ENCODE measurements around the gene CTSS.
"Not testable (repeated sequence)": the region's sequence is repeated elsewhere in the genome, so short reads cannot be mapped to it uniquely, and the experiment has no call there.

CTSS gene

DNA sequence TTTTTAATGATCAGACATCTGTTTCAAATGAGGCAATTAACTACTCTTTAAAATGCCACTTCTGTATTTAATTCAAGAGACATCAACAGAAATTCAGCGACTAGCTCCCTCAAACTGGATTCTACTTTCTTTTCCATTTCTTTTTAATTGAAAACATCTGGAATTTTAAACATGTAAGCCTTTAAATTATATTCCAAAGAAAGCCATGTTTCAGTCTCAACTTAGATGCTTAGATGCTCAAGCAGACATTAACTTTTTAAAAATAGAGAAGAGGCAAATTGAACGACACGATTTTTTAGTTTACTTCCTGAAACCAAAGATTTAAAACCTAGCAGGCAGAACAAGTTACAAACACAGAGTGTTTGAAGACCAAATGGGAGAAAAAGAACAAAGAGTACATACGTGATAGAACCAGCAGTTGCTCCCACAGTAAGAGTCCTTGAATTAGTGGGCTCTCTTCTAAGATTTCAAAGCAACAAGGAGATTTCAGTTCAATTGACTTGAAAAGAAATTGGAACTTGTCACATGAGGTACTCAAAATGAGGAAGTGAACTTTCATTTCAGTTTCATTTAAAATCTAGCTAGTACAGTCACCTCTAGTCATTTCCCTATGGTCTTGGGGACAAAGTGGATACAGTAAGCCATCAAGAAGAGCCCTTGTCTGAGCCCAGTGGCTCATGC, at the start of gene CTSS:
Gene CTSS, minus strand, starts transcription at position 483 of the 681 bp plus-strand sequence. CDS start 1,015 bp downstream, outside the sequence.
- peak; percentile 14 for DNase-seq (ENCODE audit: low spot score)

DNA sequence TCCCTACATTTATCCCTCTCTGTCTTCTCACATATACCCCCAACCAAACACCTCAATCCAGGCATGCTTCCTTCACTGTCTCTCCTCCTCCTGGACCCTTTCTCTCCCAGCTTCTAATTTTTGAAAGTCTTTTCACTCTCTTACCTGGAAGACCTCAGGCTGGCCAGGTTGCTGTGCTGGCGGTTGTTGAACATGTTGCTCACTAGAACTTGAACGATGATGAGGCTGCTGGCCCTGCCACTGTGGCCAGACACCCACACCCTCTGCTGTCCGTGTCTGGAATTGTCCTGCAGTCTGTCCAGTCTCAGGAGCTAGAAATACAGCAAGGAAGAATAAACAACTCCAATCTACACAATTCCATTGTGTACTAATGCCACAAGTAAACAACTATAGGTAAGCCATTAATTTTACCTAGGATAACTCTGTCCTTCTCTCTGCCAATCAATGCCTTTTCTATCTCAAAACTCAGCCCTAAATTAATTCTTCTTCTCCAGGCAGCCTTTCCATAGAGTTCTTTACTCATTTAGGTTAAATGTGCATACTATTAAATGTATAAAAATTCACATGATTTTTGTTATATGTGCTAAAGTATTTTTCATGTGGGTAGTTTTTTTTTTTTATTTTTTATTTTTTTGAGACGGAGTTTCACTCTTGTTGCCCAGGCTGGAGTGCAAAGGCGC, 47.6 kb upstream of the CTSS start:
- DNase-seq (ENCODE audit: low spot score), result peak; percentile 66

- DNase-seq (ENCODE audit: low spot score), result no peak
These were observed 45.5 kb upstream of the CTSS start for GRCh38 chr1:150810958-150811659.

DNA sequence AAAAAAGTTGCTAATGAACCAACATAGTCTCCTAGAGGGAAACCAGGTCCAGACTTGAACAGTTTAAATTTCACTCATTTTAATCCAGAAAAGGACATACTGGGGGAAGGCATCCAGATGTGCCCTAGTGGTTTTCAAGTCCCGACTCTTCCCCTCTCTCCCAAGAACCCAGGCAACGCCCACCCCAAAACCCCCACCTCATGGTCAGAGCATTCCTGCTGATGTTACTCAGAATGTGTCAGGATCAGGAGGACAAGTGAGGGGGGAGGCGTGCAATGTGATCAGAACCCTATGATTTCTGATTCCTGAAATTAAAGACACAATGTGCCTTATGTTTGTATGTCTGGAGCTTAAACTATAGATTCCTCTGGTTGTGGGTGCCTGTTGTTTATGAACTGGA, 44.1 kb upstream of the CTSS start:
- no peak for DNase-seq (ENCODE audit: low spot score)

GRCh38 chr1:150808846-150809245, 43.3 kb upstream of the CTSS start:
- DNase-seq (ENCODE audit: low spot score), result no peak

- DNase-seq (ENCODE audit: low spot score), result peak; percentile 24
These were observed 42.5 kb upstream of the CTSS start, which contains the start of gene CTSK for GRCh38 chr1:150808121-150808520. Gene CTSK, minus strand, starts transcription at chr1:150808260. Its CDS starts 1,455 bp downstream, at chr1:150806805.

DNA sequence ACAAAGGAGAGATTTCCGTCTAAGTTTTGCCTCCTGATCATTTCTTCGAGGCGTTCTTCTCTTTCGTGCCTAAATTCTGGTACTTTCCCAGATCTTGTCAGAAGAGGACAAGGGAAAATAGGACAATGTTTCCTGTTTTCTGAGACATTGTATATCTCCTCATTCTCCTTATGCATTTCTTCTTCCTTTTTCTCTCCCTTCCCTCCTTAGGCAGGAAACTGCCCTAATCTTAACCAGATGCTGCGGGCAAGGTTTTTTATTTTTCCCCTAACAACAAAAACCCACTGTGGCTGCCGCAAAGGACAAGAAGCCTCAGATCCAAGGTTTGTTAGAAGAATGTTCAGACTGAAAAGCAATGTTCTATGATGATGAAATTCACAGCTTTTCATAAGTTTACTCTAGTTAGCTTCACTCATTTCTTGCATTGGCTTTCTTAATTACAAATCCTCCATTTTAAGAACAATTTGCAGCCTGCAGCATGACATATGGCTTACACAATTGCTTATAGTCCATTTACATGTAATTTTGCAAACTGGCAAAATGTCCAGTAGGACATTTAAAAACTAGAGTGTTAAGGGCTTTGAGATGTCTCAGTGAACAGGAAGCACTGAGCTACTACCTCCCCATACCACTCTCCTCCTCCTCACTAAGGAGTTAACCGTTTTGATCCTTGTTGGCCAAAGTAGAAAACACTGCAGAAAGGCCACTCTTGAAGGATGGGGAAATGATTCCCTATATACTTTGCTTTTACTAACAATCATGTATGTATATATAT, 41.9 kb upstream of the CTSS start:
- no peak for DNase-seq (ENCODE audit: low spot score)

- DNase-seq (ENCODE audit: low spot score), result no peak
These were observed 40.3 kb upstream of the CTSS start for GRCh38 chr1:150805899-150806298.

DNA sequence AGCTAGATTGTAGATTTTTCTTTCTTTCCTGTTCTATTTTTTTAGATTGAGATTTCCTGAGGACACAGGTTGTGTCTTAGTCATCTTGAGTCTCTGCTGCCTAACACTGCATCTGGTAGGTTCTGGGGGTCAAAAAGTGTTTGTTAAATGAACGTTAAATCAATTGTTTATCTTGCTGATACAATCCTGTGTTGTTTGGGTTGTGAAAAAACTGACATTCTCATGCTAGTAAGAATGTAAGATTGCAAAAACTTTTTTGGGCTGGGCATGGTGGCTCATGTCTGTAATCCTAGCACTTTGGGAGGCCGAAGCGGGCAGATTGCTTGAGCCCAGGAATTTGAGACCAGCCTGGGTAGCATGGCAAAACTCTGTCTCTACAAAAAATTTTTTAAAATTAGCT, 39.1 kb upstream of the CTSS start:
- DNase-seq (ENCODE audit: low spot score), result no peak

DNA sequence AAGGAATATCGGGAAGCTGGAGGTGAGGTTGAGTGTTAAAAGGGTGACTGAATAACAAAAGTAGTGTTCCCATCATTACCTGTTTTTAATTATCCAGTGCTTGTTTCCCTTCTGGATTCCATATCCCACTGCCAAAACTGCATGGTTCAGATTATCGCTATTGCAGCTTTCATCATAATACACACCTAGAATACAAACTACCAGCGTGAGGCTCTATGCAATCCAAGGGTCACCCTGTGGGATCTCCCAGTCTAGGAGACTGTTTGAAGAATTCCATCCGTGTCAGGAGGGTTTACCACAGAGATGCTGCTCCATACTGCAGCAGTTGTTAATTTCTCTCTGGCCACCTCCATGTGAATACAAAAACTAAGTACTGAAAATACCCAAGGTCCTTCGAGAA, 33.5 kb upstream of the CTSS start:
- no peak for DNase-seq (ENCODE audit: low spot score)

DNA sequence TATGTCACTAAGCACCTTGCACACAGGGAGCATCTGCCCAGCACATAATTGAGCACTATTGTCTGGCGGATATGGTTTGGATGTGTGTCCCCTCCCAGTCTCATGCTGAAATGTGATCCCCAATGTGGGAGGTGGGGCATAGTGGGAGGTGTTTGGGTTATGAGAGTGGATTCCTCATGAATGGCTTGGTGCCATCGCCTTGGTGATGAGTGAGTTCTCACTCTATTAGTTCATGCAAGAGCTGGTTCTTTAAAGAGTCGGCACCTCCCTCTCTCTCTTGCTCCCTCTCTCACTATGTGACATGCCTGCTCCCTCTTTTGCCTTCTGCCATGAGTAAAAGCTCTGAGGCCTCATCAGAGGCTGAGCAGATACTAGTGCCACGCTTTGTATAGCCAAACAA, 32.9 kb upstream of the CTSS start:
- DNase-seq (ENCODE audit: low spot score), result no peak

DNA sequence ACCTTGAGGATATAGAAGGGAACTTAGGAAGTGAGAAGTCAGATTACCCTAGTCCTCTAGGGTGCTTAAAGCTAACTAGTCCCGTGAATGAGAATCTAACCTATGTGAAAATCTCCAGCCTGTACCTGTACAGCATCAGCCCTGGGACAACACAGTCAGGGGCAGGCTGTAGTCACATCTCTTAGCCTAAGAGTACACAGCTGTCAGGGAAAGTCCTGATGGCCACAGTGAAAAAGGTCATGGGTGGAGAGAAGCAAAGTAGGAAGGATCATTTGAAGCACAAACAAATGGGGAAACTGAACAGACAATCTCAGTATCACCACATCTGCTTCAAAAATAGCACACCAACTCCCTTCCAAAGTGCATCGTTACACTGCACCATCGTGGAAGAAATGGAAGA, 30.8 kb upstream of the CTSS start:
- no peak for DNase-seq (ENCODE audit: low spot score)

- DNase-seq (ENCODE audit: low spot score), result not testable (repeated sequence)
These were observed 28.2 kb upstream of the CTSS start for GRCh38 chr1:150793778-150794177.

DNA sequence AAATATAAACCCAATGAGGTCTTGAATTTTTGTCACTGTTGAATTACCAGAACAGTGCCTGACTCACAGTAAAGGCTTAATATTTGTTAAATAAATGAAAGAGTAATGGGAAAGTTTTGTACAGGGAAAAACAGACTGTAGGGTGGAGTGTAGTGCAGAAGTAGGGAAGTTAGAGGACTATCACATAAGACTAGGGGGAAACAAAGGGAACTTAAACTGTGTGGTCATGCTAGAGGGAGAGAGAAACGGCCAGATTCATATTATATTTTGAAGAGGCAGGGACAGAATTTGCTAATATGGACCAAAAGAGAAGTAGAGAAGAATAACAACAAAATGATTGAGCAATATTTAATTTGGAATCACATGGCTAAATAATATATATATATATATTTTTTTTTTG, 27.6 kb upstream of the CTSS start:
- no peak for DNase-seq (ENCODE audit: low spot score)

DNA sequence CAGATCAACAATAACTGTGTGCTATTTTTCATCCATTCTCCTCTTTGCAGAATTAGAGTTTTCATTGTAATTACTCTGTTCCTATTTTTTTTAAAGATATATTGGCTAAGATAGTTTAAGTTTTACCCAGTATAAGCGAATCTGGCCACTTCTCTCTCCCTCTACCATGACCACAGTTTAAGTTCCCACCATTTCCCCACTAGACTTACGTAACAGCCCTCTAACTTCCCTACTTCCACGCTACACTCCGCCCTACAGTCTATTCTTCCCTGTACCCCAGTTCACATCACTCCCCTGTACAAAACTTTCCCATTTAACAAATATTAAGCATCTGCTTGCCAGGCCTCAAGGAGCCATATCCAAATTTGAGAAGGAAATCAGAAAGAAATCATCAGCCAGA, 26.0 kb upstream of the CTSS start:
- peak; percentile 49 for DNase-seq (ENCODE audit: low spot score)

- DNase-seq (ENCODE audit: low spot score), result peak; percentile 16
These were observed 23.8 kb upstream of the CTSS start for GRCh38 chr1:150789396-150789795.

- DNase-seq (ENCODE audit: low spot score), result no peak
These were observed 23.4 kb upstream of the CTSS start for GRCh38 chr1:150788946-150789345.

DNA sequence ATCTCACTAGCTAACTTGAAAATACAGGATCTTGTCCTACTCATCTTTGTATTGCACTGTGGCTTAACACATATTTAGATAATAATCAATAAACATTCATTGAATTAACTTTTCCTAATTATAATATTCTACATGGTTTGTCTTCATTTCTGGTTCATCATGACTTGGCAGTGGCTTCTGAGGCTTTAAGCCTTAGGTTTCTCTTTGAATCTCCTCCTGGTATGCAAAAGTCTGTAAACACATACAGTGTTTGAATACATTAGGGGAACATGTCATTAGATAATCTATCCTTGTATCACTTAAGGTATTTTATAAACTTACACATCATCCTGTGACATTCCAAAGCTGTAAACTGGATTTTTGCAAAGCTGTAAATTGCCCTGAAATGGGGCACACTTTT, 21.9 kb upstream of the CTSS start:
- DNase-seq (ENCODE audit: low spot score), result no peak

DNA sequence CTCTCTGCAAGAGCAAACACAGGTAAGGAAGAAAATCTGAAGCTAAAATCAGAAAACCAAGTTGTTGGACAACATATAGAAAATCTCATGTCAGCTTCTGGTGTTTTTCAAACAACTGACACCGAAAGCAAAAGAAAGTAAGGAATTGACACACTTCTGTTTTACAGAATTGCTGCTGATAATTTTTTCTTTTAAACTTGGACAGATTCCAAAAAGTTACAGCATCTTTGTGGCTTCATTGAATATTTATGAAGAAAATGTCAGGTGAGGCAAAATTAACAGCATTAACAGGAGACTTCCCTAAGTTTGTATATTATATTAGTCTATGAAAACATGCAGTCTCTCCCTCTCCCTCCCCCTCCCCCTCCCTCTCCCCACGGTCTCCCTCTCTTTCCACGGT, 14.9 kb upstream of the CTSS start:
- no peak for DNase-seq (ENCODE audit: low spot score)

DNA sequence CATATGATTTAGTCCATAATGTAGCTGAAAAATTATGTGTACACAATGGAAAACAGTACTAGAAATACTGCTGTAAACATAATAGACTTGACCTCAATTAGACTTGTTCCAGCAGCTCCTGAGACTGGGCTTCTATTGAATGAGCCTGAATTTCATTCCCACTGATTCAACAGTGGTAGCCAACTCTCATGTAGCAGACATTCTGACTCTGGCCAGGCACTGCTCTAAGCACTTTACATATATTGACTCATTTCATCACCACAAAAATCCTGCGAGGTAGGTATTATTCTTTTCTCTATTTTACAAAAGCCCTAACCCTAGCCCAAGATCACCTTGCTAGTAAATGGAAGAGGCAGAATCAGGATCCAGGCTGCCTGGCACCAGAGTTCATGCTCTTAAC, 12.8 kb upstream of the CTSS start:
- DNase-seq (ENCODE audit: low spot score), result peak; percentile 17

DNA sequence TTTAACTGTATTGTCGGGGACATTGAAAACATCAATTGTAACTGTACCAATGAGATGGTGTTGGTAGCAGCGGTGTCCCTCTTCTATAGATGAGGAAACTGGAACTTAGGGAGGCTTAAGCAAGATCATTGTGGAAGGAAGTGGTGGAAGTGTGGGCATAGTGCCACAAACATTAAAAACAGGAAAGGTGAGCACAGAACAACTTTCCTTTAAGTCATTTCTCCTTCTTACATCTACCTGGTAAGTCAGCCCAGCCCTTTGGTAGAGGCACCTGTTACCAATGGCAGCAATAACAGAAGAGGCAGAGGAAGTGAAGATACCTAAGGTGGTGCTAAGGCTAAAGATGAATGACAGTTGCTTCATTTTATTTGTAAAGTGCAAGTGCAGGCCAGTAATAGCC, 12.0 kb upstream of the CTSS start:
- DNase-seq (ENCODE audit: low spot score), result no peak

- not testable (repeated sequence) for DNase-seq (ENCODE audit: low spot score)
These were observed 10.4 kb upstream of the CTSS start for GRCh38 chr1:150775931-150776505.
